GM19025 (cell line): ENCODE data around the gene PLAGL2.

Experiments
- ATAC-seq: cut with Tn5 transposase; IDR thresholded peaks from one replicate; pipeline ENCODE4 v1.9.1; 2021; ENCODE audit warnings: mild to moderate bottlenecking, low read depth, moderate library complexity; ENCODE audit not compliant: unreplicated experiment

PLAGL2 gene

GRCh38 chr20:32153771-32154170, 53.8 kb downstream of the PLAGL2 start:
- ATAC-seq: no peak

GRCh38 chr20:32153156-32153665, 54.3 kb downstream of the PLAGL2 start:
- ATAC-seq: no peak

- no peak for ATAC-seq
Observed at GRCh38 chr20:32152421-32153155, 55.0 kb downstream of the PLAGL2 start.

- ATAC-seq: no peak
Observed at GRCh38 chr20:32150291-32150848, 57.2 kb downstream of the PLAGL2 start.

- no peak for ATAC-seq
Observed at GRCh38 chr20:32149566-32150170, 57.9 kb downstream of the PLAGL2 start.

GRCh38 chr20:32144898-32145662, 62.5 kb downstream of the PLAGL2 start:
- ATAC-seq: no peak

GRCh38 chr20:32142991-32143390, 64.6 kb downstream of the PLAGL2 start:
- no peak for ATAC-seq
